Measurements from ENCODE around the gene PGAP3.

DNA sequence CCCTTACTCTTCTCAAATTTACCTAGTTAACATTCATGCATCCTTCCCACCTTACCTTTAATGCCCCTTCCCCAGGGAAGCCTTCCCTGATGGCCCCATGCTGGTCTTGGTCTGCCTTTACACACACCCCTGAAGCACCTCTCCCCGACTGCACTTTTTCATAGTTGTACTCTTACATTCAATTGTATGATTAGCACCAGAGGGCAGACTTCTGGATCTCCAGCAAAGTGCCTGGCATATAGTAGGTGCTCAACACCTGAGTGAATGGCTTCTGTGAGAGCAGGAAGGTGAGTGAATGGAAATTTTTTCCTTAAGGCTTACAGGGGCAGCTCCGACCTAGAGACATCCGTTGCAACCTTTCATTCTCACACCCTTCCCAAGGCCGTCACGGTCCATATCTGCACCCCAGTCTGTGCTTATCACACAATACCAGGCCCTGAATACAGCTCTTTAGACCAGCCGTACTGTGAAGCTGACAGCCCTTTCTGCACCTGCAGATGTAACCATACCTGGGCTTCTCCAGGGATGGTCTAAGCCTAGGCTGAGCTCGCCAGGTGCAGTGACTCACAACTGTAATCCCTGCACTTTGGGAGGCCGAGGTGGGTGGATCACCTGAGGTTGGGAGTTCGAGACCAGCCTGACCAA is 4.4 kb downstream of the PGAP3 start:
- no peak for TF ChIP-seq EZH2 (optimal IDR thresholded peaks at IDR 0.05; ENCODE audit: low read depth, low read length)
- TF ChIP-seq CTCF (IDR thresholded peaks at IDR 0.05; ENCODE audit: low read length), result no peak

Data from MM.1S (cell line).